NT2/D1 (cell line): ENCODE results near the gene NUTM2B.
"Not testable (repeated sequence)": the region's sequence is repeated elsewhere in the genome, so short reads cannot be mapped to it uniquely, and the experiment has no call there.

Source experiments
- DNase-seq: peaks from one replicate; pipeline ENCODE4 v3.0.0-alpha.2; 2011; ENCODE audit warnings: low read depth, low spot score
- H3K27me3 ChIP-seq: 2 replicates; pipeline ENCODE4 v1.6.0; 2011; ENCODE audit warnings: mild to moderate bottlenecking; ENCODE audit not compliant: insufficient read length, insufficient read depth
- H3K36me3 ChIP-seq: 2 replicates; pipeline ENCODE4 v1.6.1; 2011; ENCODE audit warnings: mild to moderate bottlenecking, low read length, mixed read lengths; ENCODE audit not compliant: insufficient read depth, insufficient read length
- H3K4me1 ChIP-seq: 2 replicates; pipeline ENCODE4 v1.5.1; 2011; ENCODE audit not compliant: insufficient read depth, insufficient read length
- H3K4me3 ChIP-seq: 2 replicates; pipeline ENCODE4 v1.5.1; 2011; ENCODE audit warnings: low read depth; ENCODE audit not compliant: insufficient read length
- H3K9ac ChIP-seq: 2 replicates; pipeline ENCODE4 v1.6.0; 2011; ENCODE audit warnings: low read depth; ENCODE audit not compliant: insufficient read length
- H3K9me3 ChIP-seq: 2 replicates; pipeline ENCODE4 v1.5.1; 2011; ENCODE audit warnings: mild to moderate bottlenecking, low read length; ENCODE audit not compliant: insufficient read depth

Gene NUTM2B

DNA sequence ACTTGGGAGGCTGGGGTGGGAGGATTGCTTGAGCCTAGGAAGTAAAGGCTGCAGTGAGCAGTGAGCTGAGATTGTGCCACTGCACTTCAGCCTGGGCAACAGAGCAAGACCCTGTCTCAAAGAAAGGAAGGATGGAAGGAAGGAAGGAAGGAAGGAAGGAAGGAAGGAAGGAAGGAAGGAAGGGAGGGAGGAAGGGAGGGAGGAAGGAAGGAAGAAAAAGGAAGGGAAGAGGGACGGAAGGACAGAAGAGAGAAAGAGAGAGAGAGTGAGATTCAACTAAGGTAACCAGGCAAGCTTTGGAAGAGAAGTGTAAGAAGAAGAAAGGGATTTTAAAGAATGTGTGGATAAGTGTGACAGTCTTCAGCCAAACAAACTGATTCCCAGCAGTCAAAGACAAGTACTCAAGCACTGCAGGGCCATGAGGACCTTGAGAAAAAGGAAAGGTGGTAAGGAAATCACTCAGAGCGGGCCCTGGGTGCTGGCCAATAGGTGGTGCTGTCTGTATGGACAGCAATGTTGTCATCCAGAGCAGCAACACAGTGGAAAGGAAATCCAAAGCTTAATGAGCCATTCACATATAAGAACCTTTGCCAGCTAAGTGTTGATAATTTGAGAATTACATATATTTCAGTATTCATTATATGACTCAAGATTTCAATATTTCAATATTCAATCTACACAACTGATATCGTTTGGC, 55.4 kb downstream of the NUTM2B start:
- H3K36me3 ChIP-seq, H3K27me3 ChIP-seq, H3K4me3 ChIP-seq, H3K9me3 ChIP-seq, H3K4me1 ChIP-seq, H3K9ac ChIP-seq: not testable (repeated sequence)
- DNase-seq, result peak; percentile 2
